ENCODE data around the gene FAM171A2. TPM values are rescaled to one million over a fixed set of nuclear protein-coding genes. Genes with fewer than 3 reads are reported as not detected.
"Not testable (repeated sequence)": the region's sequence is repeated elsewhere in the genome, so short reads cannot be mapped to it uniquely, and the experiment has no call there.

The FAM171A2 gene
- total RNA-seq, 4 donors from 2014 or later: 0.42 to 2.0 (median 1.2) TPM

DNA sequence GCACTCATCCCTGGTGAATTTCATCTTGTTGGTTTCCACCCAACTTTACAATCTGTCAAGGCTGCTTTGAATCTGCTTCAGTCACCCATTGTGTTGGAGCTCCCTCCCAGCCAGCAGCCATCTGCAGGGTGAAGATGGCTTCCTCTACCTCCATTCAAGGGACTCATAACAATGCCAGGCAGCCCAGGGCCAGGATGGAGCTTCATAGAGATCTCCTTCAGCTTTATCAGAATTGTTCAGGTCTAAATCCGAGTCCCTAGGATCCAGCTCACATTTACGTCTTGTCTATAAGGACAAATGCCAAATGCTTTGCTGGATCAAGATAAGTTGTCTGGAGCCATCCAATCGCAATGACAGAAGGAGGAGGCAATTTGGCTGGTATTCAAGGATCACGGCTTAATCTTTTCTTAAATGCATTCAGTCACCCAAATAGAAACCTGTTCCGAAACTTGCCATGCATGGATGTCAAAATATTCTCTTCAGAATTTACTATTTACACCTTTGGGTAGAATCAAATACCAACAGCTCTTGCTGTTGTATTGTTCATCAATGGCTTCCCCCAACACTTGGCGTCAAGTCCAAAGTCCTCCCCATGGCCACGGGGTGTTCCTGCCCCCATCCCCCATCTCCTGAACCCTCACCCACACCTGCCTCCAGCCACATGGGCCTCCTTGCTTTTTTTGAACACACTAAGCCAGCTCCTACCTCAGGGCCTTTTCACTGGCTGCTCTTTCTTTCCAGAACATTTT, 3.8 kb upstream of the FAM171A2 start:
- WGBS: 76% methylated on average over 7 of the region's 7 CpGs
- Histone ChIP-seq H3K27me3 (peaks cover 0 to 58% (median 5%) of the 10 kb centered on the region in 4 donors), H3K4me1 (peaks cover 11 to 18% (median 17%) of the 10 kb centered on the region in 4 donors), H3K36me3 (no peaks in the 10 kb centered on the region), H3K9me3 (no peaks in the 10 kb centered on the region), H3K4me3 (no peak overlapping the region), H3K27ac (replicated peaks in 1 of 4) (no peak overlapping the region)
- TF ChIP-seq POLR2AphosphoS5 (IDR thresholded peaks at IDR 0.05) (no peak), EP300 (IDR thresholded peaks at IDR 0.05) (no peak), POLR2A (IDR thresholded peaks at IDR 0.05; ENCODE audit: low read depth) (no peak)
- TF ChIP-seq, protein P1, sequence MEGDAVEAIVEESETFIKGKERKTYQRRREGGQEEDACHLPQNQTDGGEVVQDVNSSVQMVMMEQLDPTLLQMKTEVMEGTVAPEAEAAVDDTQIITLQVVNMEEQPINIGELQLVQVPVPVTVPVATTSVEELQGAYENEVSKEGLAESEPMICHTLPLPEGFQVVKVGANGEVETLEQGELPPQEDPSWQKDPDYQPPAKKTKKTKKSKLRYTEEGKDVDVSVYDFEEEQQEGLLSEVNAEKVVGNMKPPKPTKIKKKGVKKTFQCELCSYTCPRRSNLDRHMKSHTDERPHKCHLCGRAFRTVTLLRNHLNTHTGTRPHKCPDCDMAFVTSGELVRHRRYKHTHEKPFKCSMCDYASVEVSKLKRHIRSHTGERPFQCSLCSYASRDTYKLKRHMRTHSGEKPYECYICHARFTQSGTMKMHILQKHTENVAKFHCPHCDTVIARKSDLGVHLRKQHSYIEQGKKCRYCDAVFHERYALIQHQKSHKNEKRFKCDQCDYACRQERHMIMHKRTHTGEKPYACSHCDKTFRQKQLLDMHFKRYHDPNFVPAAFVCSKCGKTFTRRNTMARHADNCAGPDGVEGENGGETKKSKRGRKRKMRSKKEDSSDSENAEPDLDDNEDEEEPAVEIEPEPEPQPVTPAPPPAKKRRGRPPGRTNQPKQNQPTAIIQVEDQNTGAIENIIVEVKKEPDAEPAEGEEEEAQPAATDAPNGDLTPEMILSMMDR (IDR thresholded peaks at IDR 0.05): no peak
- intact Hi-C loops (cut with DNase I): no loop called here
- no peak for DNase-seq (ENCODE audit: extremely low spot score)

DNA sequence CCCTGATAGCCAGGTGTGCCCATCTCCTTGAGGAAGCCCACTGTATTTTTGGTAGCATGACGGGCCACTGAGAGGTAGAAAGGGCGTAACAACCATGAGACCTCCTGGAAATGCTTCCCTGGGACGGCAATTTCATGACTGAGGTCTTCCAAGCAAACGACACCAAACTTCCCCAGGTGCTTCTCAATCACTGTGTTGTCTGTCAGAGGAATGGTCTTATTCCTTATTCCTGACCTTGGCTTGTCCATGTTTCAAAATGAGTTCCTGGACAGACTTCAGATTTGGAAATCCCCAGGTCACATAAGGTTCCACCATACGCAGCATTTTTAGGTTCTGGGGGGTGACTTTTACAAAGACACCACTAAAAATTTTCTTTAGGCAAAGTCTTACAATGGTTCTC, 1.4 kb upstream of the FAM171A2 start:
- intact Hi-C loops (cut with DNase I); H3K4me3 ChIP-seq; H3K9me3 ChIP-seq; H3K27ac ChIP-seq (replicated peaks in 1 of 4); H3K36me3 ChIP-seq; DNase-seq (ENCODE audit: extremely low spot score): not testable (repeated sequence)
- Histone ChIP-seq H3K4me1 (peaks cover 18 to 30% (median 24%) of the 10 kb centered on the region in 4 donors), H3K27me3 (peaks cover 0 to 47% (median 5%) of the 10 kb centered on the region in 4 donors)
- WGBS: 82% methylated on average over 5 of the region's 5 CpGs

DNA sequence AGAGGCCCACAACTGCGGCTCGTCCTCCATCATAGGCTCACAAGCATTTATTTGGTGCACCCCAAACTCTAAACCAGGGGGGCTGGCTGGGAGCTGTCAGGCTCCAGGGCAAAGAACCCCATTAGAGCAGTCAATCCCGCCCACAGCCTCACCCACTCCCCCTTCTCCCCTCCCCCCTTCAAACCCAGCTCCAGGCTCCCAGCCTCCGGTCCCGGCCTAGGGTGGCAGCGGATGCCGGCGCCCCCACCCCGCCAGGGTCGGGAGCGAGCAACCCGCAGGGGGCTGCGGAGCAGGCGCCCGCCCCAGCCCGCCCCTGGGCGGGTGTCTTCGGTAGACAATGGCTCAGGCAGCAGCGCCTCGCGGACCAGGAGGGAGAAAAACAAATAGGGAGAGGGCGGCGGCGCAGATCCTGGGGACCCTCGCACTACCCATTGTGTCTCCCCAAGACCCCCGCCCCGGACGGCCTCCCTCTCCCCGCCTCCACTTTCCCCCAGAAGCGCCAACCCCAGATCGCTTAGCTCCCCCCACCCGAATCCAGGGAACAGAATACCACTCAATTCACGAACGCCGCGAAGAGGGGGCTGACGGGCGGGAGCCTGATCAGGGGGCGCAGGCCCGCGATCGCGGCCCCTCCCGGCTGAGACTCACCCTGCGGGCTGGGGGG, 572 bp downstream of the FAM171A2 start:
- H3K9me3 ChIP-seq: no peaks in the 10 kb centered on the region
- H3K27me3 ChIP-seq: peaks cover 0 to 30% (median 0%) of the 10 kb centered on the region in 4 donors
- H3K4me3 ChIP-seq: peak overlapping the region; percentile 66 to 72 (median 68)
- H3K27ac ChIP-seq (replicated peaks in 1 of 4): peak overlapping the region in 3 of 4 donors; percentile 18 to 46 (median 45)
- intact Hi-C loops (cut with DNase I): no loop called here
- no peak for TF ChIP-seq EP300 (IDR thresholded peaks at IDR 0.05)
- WGBS: 1% methylated on average over 27 of the region's 45 CpGs
- H3K4me1 ChIP-seq: peaks cover 18 to 30% (median 24%) of the 10 kb centered on the region in 4 donors
- no peak for DNase-seq (ENCODE audit: extremely low spot score)
- H3K36me3 ChIP-seq: no peaks in the 10 kb centered on the region

DNA sequence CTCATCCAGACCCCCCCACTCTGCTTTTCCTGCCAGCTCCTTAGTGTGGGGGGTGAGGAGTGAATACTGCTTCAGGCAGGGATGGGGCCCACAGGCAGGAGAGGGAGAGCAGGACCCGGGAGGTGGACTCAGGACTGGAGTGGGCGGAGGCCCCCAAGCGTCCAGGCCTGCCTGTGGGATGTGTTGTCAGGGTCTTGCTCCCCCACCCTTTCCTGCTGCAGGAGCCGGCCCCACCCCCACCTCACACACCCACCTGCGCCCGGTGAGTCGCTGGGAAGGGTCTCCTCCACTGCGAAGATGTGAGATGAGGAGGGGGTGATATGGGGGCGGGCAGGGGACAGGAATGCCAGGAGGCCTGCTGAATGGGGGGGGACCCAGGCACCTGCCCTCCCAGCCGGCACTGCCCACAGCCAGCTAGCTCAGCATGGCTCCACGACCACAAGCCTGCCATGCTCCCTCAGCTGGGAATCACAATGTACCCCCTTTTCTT, 1.1 kb downstream of the FAM171A2 start:
- Histone ChIP-seq H3K27me3 (peaks cover 0 to 30% (median 0%) of the 10 kb centered on the region in 4 donors), H3K4me1 (peaks cover 18 to 30% (median 24%) of the 10 kb centered on the region in 4 donors), H3K9me3 (no peaks in the 10 kb centered on the region), H3K36me3 (no peaks in the 10 kb centered on the region), H3K27ac (replicated peaks in 1 of 4) (no peak overlapping the region), H3K4me3 (peak overlapping the region; percentile 66 to 72 (median 68))
- WGBS: 15% methylated on average over 8 of the region's 11 CpGs
- TF ChIP-seq EP300 (IDR thresholded peaks at IDR 0.05) (no peak), POLR2AphosphoS5 (IDR thresholded peaks at IDR 0.05) (no peak), POLR2A (IDR thresholded peaks at IDR 0.05; ENCODE audit: low read depth) (no peak)
- TF ChIP-seq, protein P1 (IDR thresholded peaks at IDR 0.05): no peak
- intact Hi-C loops (cut with DNase I): no loop called here
- DNase-seq (ENCODE audit: extremely low spot score): no peak

DNA sequence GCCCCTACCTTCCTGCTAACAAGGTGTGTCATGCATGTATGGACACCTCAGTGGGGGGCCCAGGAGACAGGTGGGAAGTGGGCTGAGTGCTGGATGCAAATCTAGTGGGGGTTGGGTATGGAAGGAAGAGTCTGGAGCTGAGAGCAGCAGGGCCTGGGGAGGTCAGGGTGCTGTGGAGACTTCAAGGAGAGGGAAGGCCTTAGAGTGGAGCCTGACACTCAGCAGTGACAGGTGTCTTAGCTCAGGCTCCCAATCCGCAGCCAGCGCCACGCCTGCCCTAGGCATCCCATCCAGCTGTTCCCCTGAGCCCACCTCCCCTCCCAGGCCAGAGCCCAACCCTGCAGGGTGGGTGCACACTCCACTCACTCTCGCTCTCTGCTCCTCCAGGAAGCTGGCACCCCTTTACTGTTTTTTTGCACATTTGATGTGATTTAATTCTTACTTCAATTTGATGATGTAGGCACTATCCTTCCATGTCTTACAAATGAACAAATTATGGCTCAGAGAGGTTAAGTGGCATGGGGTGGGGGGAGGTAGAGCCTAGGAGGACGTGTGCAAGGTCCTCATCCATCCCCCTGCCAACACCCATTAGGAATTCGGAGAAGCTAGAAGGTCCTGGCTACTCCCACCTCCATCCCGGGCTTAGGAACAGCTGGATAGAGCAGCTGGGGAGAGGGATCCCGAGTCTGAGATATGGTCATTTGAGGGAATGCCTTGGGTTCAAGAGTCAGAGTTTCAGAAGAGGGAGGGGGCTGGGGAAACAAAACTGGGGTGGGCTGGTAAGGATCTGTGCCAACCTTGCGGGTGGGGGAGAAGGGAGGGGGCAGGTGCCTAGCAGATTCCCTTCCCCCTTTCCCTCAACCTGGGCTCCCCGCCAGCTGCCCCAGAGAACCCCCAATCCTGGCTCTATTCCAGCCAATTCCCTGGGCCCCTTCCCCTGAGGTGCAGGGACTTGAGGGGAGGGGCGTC, 2.1 kb downstream of the FAM171A2 start:
- Histone ChIP-seq H3K27me3 (peaks cover 0 to 29% (median 0%) of the 10 kb centered on the region in 4 donors), H3K4me3 (no peak overlapping the region), H3K4me1 (peaks cover 18 to 30% (median 24%) of the 10 kb centered on the region in 4 donors), H3K27ac (replicated peaks in 1 of 4) (no peak overlapping the region), H3K9me3 (no peaks in the 10 kb centered on the region), H3K36me3 (no peaks in the 10 kb centered on the region)
- intact Hi-C loops (cut with DNase I): no loop called here
- TF ChIP-seq POLR2AphosphoS5 (IDR thresholded peaks at IDR 0.05) (no peak), EP300 (IDR thresholded peaks at IDR 0.05) (no peak), POLR2A (IDR thresholded peaks at IDR 0.05; ENCODE audit: low read depth) (no peak)
- TF ChIP-seq, protein P1 (IDR thresholded peaks at IDR 0.05): no peak
- 68% methylated on average over 10 of the region's 11 CpGs for WGBS
- no peak for DNase-seq (ENCODE audit: extremely low spot score)

Data from esophagus muscularis mucosa (tissue), 4 donors.